ENCODE results near the gene KCTD11.
A peak's percentile ranks its signal among the peaks of the same experiment; 100 is the strongest.

Gene KCTD11

GRCh38 chr17:7312432-7313087, 39.4 kb upstream of the KCTD11 start:
- Histone ChIP-seq H3K9me3 (replicated peaks in 1 of 11) (no peaks in the 10 kb centered on the region), H3K36me3 (peaks cover 55 to 75% (median 68%) of the 10 kb centered on the region in 11 experiments), H4K20me1 (peaks cover 64 to 73% (median 70%) of the 10 kb centered on the region in 11 experiments), H3K4me1 (peaks cover 56 to 76% (median 68%) of the 10 kb centered on the region in 10 experiments), H3K9ac (peak overlapping the region in 8 of 11 experiments; percentile 3 to 89 (median 38); a peak in 9 of 22 replicates), H3K27me3 (no peaks in the 10 kb centered on the region), H3K27ac (no peak overlapping the region), H3K4me3 (peak overlapping the region in 4 of 10 experiments; percentile 6 to 91 (median 90); a peak in 3 of 20 replicates), H3K4me2 (peak overlapping the region; percentile 77 to 99 (median 93); a peak in 19 of 22 replicates)
- no peak for TF ChIP-seq Cebpa-rat (IDR thresholded peaks at IDR 0.05)

DNA sequence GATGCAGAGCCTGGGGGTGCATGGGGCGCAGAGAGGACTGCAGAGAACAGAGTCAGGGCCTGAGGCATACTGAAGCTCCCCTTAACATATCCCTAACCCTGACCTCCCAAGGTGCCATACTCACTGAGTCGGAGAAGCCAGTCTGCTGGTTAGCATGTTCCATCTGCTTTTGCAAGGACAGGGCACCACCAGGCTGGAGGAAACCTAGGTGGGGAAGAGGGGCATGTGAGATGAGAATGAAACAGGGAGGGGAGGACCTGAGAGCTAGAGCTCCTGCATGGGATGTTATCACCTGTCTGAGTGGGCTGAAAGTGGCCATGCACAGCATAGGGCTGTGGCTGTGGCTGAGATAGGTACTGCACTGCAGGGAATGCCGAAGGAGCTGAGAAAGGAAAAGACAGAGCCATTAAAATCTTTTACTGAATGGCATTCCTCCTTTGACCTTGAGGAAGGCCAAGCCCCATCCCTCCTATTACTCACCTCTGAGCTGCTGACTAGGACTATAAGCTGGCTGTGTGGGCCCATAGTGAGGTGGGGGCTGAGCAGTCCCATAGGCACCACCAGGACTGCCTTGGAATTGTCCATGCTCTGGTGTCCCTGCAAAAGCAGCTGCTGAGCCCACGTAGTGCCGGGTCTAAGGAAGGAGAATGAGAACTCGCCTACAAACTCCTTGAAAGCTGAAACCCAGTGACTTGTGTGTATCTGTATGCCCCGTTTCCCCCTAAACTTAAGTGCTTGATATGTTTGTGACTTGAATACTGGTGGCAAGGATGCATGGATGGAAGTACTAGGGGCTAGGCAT, 38.7 kb upstream of the KCTD11 start:
- peaks cover 62 to 81% (median 75%) of the 10 kb centered on the region in 11 experiments for H3K36me3 ChIP-seq
- H3K9ac ChIP-seq = peak overlapping the region; percentile 83 to 95 (median 87); a peak in 18 of 22 replicates
- H4K20me1 ChIP-seq = peaks cover 61 to 68% (median 67%) of the 10 kb centered on the region in 11 experiments
- peak overlapping the region; percentile 77 to 99 (median 93) for H3K4me2 ChIP-seq
- peaks cover 56 to 80% (median 70%) of the 10 kb centered on the region in 10 experiments for H3K4me1 ChIP-seq
- no peaks in the 10 kb centered on the region for H3K9me3 ChIP-seq (replicated peaks in 1 of 11)
- TF ChIP-seq Cebpa-rat (IDR thresholded peaks at IDR 0.05) = no peak
- H3K27ac ChIP-seq = 0 out of 22 replicates have a peak overlapping the region, but pooled peaks of 1 of the 11 experiments have one; percentile 86
- H3K4me3 ChIP-seq = peak overlapping the region in 9 of 10 experiments; percentile 75 to 95 (median 89); a peak in 13 of 20 replicates
- H3K27me3 ChIP-seq = no peaks in the 10 kb centered on the region

GRCh38 chr17:7313890-7314718, 37.9 kb upstream of the KCTD11 start:
- Histone ChIP-seq H3K4me2 (peak overlapping the region; percentile 77 to 99 (median 93)), H3K27ac (peak overlapping the region in 10 of 11 experiments; percentile 82 to 91 (median 86); a peak in 19 of 22 replicates), H3K4me3 (peak overlapping the region; percentile 75 to 95 (median 88)), H3K4me1 (peaks cover 54 to 78% (median 68%) of the 10 kb centered on the region in 10 experiments), H3K9me3 (replicated peaks in 1 of 11) (no peaks in the 10 kb centered on the region), H4K20me1 (peaks cover 53 to 60% (median 59%) of the 10 kb centered on the region in 11 experiments), H3K9ac (peak overlapping the region; percentile 83 to 95 (median 87)), H3K27me3 (no peaks in the 10 kb centered on the region), H3K36me3 (peaks cover 71 to 85% (median 80%) of the 10 kb centered on the region in 11 experiments)
- no peak for TF ChIP-seq Cebpa-rat (IDR thresholded peaks at IDR 0.05)

- no peak for TF ChIP-seq Cebpa-rat (IDR thresholded peaks at IDR 0.05)
- Histone ChIP-seq H3K9ac (peak within 1 kb of the TSS; percentile 83 to 95 (median 87)), H3K4me3 (peak within 1 kb of the TSS; percentile 75 to 95 (median 88)), H3K4me1 (peaks cover 46 to 69% (median 60%) of the 10 kb centered on the region in 10 experiments), H4K20me1 (peaks cover 45 to 52% (median 51%) of the 10 kb centered on the region in 11 experiments), H3K27ac (peak within 1 kb of the TSS; percentile 82 to 91 (median 86)), H3K27me3 (no peaks in the 10 kb centered on the region), H3K36me3 (peaks cover 69 to 85% (median 75%) of the 10 kb centered on the region in 11 experiments), H3K4me2 (peak within 1 kb of the TSS; percentile 77 to 99 (median 93)), H3K9me3 (replicated peaks in 1 of 11) (no peaks in the 10 kb centered on the region)
These were observed 37.0 kb upstream of the KCTD11 start, which contains the start of gene GPS2 for GRCh38 chr17:7314719-7315569. TSS of gene GPS2 (minus strand) at chr17:7315360. CDS start at chr17:7315052, 308 bp downstream.

GRCh38 chr17:7315570-7316235, 36.3 kb upstream of the KCTD11 start:
- Histone ChIP-seq H3K27me3 (no peaks in the 10 kb centered on the region), H4K20me1 (peaks cover 37 to 44% (median 43%) of the 10 kb centered on the region in 11 experiments), H3K4me2 (peak overlapping the region; percentile 77 to 99 (median 93)), H3K9ac (peak overlapping the region; percentile 83 to 95 (median 87)), H3K27ac (peak overlapping the region; percentile 82 to 91 (median 86)), H3K36me3 (peaks cover 69 to 85% (median 75%) of the 10 kb centered on the region in 11 experiments), H3K9me3 (replicated peaks in 1 of 11) (no peaks in the 10 kb centered on the region), H3K4me3 (peak overlapping the region; percentile 75 to 95 (median 88)), H3K4me1 (peaks cover 38 to 62% (median 52%) of the 10 kb centered on the region in 10 experiments)
- no peak for TF ChIP-seq Cebpa-rat (IDR thresholded peaks at IDR 0.05)

- no peaks in the 10 kb centered on the region for H3K9me3 ChIP-seq (replicated peaks in 1 of 11)
- no peaks in the 10 kb centered on the region for H3K27me3 ChIP-seq
- peaks cover 31 to 47% (median 37%) of the 10 kb centered on the region in 10 experiments for H3K4me1 ChIP-seq
- H3K36me3 ChIP-seq = peaks cover 69 to 85% (median 75%) of the 10 kb centered on the region in 11 experiments
- H4K20me1 ChIP-seq = peaks cover 21 to 33% (median 27%) of the 10 kb centered on the region in 11 experiments; a peak in 21 of 22 replicates
- TF ChIP-seq Cebpa-rat (IDR thresholded peaks at IDR 0.05) = no peak
- H3K4me2 ChIP-seq = peak overlapping the region in 3 of 11 experiments; percentile 7 to 25 (median 18); a peak in 4 of 22 replicates
- no peak overlapping the region for H3K4me3 ChIP-seq
- H3K27ac ChIP-seq = peak overlapping the region in 2 of 11 experiments; percentile 2 to 21; a peak in 2 of 22 replicates
- H3K9ac ChIP-seq = peak overlapping the region in 3 of 11 experiments; percentile 9 to 34 (median 26); a peak in 3 of 22 replicates
These were observed 34.7 kb upstream of the KCTD11 start for GRCh38 chr17:7317161-7317803.

Data from BLaER1 treated with 17β-estradiol and CSF1 and Interleukin-3, amounts not matched to agents 10 nM and 100 nM (cell line).